ENCODE results near the gene SLC6A20. TPM values are rescaled to one million over a fixed set of nuclear protein-coding genes. Genes with fewer than 3 reads are reported as not detected.

The SLC6A20 gene
- total and polyA plus RNA-seq, 2 of the 13 experiments (the other 11 are each of a cell fraction or from before 2014, with no cell fraction given): not detected

GRCh38 chr3:45785605-45786150 is 10.7 kb downstream of the SLC6A20 start:
- intact Hi-C loops (cut with micrococcal nuclease; ENCODE audit: unreplicated experiment) (no loop called here), in situ Hi-C loops (cut with HindIII; ENCODE audit: extremely low pct_ligation_motif_present, low pct_unique_long_range_greater_than_20kb) (no loop called here)
- Histone ChIP-seq H3K27ac (ENCODE audit: extremely low read length, insufficient read depth, low read length) (no peak overlapping the region), H3K27me3 (ENCODE audit: control insufficient read depth in 1 of 2, insufficient read depth in 2 of 2, low read length in 2 of 2) (peaks cover 0 to 18% of the 10 kb centered on the region in 2 experiments; a peak in 3 of 5 replicates), H3K9me3 (ENCODE audit: low read length) (no peaks in the 10 kb centered on the region), H3K4me3 (replicated peaks in 1 of 3; ENCODE audit: insufficient read depth in 1 of 3, low read depth in 2 of 3, low read length in 3 of 3) (no peak overlapping the region), H3K4me1 (ENCODE audit: insufficient read depth, low read length) (no peaks in the 10 kb centered on the region), H4K20me1 (ENCODE audit: insufficient read depth, low read length) (no peaks in the 10 kb centered on the region), H3K79me2 (ENCODE audit: insufficient read depth, low read length) (no peaks in the 10 kb centered on the region), H2AFZ (ENCODE audit: low read length) (no peak overlapping the region), H3K36me3 (replicated peaks in 1 of 2; ENCODE audit: control insufficient read depth in 1 of 2, insufficient read depth in 2 of 2, low read length in 2 of 2) (no peaks in the 10 kb centered on the region), H3K4me2 (ENCODE audit: low read depth, low read length) (no peak overlapping the region), H3K9ac (ENCODE audit: insufficient read depth, low read depth, low read length) (no peak overlapping the region)
- CTCF ChIA-PET (ENCODE audit: low intra/inter-chr PET ratio, low total read pairs): no interaction called here
- POLR2A ChIA-PET: no interaction called here
- no peak; the same call in 2 of the 3 replicates for ATAC-seq
- BruUV-seq (replicated peaks): no TSS peak
- 0% methylated on average over 1 of the region's 3 CpGs for WGBS (ENCODE audit: low lambda C conversion rate)
- DNase-seq (ENCODE audit: low spot score): no peak
- FAIRE-seq: no peak
- TF ChIP-seq TCF12 (IDR thresholded peaks at IDR 0.05) (no peak), TCF12 (CRISPR knock-in tag; IDR thresholded peaks at IDR 0.05) (no peak), TEAD3 (CRISPR knock-in tag; optimal IDR thresholded peaks at IDR 0.05; ENCODE audit: borderline replicate concordance) (no peak), ZNF18 (CRISPR knock-in tag; IDR thresholded peaks at IDR 0.05; ENCODE audit: insufficient replicate concordance) (no peak), SRSF4 (IDR thresholded peaks at IDR 0.05; ENCODE audit: low read depth, low read length, poor library complexity, severe bottlenecking) (no peak), PRPF4 (IDR thresholded peaks at IDR 0.05; ENCODE audit: low read depth, low read length, poor library complexity, severe bottlenecking) (no peak), HCFC1 (IDR thresholded peaks at IDR 0.05; ENCODE audit: low read depth, low read length) (no peak), MLLT10 (CRISPR knock-in tag; IDR thresholded peaks at IDR 0.05) (no peak), MIXL1 (CRISPR knock-in tag; IDR thresholded peaks at IDR 0.05) (no peak), ZUFSP (CRISPR knock-in tag; IDR thresholded peaks at IDR 0.05; ENCODE audit: borderline replicate concordance) (no peak), SMARCE1 (IDR thresholded peaks at IDR 0.05; ENCODE audit: borderline replicate concordance) (no peak), ZEB1 (IDR thresholded peaks at IDR 0.05; ENCODE audit: insufficient replicate concordance, low read depth) (no peak), REXO4 (CRISPR knock-in tag; IDR thresholded peaks at IDR 0.05; ENCODE audit: borderline replicate concordance) (no peak), IKZF1 (IDR thresholded peaks at IDR 0.05) (no peak), ZNF816 (CRISPR knock-in tag; IDR thresholded peaks at IDR 0.05; ENCODE audit: borderline replicate concordance) (no peak), MED8 (CRISPR knock-in tag; IDR thresholded peaks at IDR 0.05; ENCODE audit: insufficient replicate concordance) (no peak), PLRG1 (conservative IDR thresholded peaks at IDR 0.05) (no peak), CREB3 (CRISPR knock-in tag; IDR thresholded peaks at IDR 0.05) (no peak), PBX3 (CRISPR knock-in tag; IDR thresholded peaks at IDR 0.05; ENCODE audit: borderline replicate concordance) (no peak)
